ENCODE measurements around the gene CHST15. TPM values are rescaled to one million over a fixed set of nuclear protein-coding genes. Genes with fewer than 3 reads are reported as not detected.

Gene CHST15
- total and polyA plus RNA-seq, 2 experiments from 2014 or later, result 0.92 to 1.9 TPM

- no peak for TF ChIP-seq CTCF (IDR thresholded peaks at IDR 0.05; ENCODE audit: low read depth, low read length)
- Histone ChIP-seq H3K36me3 (no peaks in the 10 kb centered on the region), H3K9me3 (ENCODE audit: low read depth) (no peaks in the 10 kb centered on the region), H3K4me3 (no peak overlapping the region), H3K27ac (no peak overlapping the region), H3K27me3 (peaks cover 24% of the 10 kb centered on the region), H3K4me1 (ENCODE audit: low read depth) (no peaks in the 10 kb centered on the region)
- DNase-seq (ENCODE audit: low read depth in 1 of 2, low spot score in 1 of 2), result peak in 1 of 2 donors; percentile 98
These were observed 95.8 kb downstream of the CHST15 start for GRCh38 chr10:123997486-123998196.

- no peaks in the 10 kb centered on the region for H3K36me3 ChIP-seq
- TF ChIP-seq CTCF (IDR thresholded peaks at IDR 0.05; ENCODE audit: low read depth, low read length), result no peak
- DNase-seq (ENCODE audit: low read depth in 1 of 2, low spot score in 1 of 2), result no peak
- no peak overlapping the region for H3K4me3 ChIP-seq
- H3K9me3 ChIP-seq (ENCODE audit: low read depth), result no peaks in the 10 kb centered on the region
- H3K4me1 ChIP-seq (ENCODE audit: low read depth), result no peaks in the 10 kb centered on the region
- H3K27ac ChIP-seq, result no peak overlapping the region
- peaks cover 28% of the 10 kb centered on the region for H3K27me3 ChIP-seq
These were observed 96.4 kb downstream of the CHST15 start for GRCh38 chr10:123997013-123997412.

GRCh38 chr10:123996302-123996701, 97.1 kb downstream of the CHST15 start:
- TF ChIP-seq CTCF (IDR thresholded peaks at IDR 0.05; ENCODE audit: low read depth, low read length), result no peak
- no peak overlapping the region for H3K27ac ChIP-seq
- DNase-seq (ENCODE audit: low read depth in 1 of 2, low spot score in 1 of 2), result no peak

DNA sequence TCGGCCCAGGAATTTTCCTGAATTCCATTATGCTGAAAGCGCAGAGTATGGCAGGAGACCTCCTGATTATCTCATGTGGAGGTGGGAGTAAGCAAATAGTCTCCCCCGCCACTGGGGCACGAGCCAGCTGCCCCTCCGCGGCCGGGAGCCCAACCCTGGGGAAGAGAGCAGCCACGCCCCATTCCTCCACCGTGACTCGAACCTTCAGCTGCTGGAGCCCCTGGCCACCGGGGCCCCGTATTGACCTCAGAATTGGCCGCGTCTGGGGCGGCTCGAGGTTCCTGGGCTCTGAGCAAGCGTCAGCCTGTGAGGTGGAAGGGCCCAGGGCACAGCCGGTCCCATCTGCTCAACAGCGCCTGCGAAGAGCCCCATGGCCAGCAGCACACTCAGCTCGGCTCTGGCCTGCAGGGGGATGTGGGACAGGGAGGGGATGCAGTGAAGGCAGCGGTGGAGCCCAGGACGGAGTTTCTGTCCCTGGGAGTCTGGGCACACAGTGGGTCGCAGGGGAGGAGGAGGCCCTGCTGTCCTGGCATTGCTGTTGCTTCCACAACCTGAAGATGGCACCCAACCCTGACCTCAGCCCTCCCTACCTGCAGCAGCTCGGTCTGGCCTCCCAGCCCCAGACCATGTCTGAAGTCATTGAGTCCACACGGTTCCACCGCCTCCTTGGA, 97.8 kb downstream of the CHST15 start:
- no peak overlapping the region for H3K27ac ChIP-seq
- peak; percentile 49 for TF ChIP-seq CTCF (IDR thresholded peaks at IDR 0.05; ENCODE audit: low read depth, low read length)
- DNase-seq (ENCODE audit: low read depth in 1 of 2, low spot score in 1 of 2), result peak; percentile 53 to 87
- no peaks in the 10 kb centered on the region for H3K4me1 ChIP-seq (ENCODE audit: low read depth)
- no peaks in the 10 kb centered on the region for H3K36me3 ChIP-seq
- peaks cover 40% of the 10 kb centered on the region for H3K27me3 ChIP-seq
- H3K4me3 ChIP-seq, result no peak overlapping the region
- no peaks in the 10 kb centered on the region for H3K9me3 ChIP-seq (ENCODE audit: low read depth)

More at GRCh38 chr10:123996302-123996701, 97.1 kb downstream of the CHST15 start:
- peaks cover 33% of the 10 kb centered on the region for H3K27me3 ChIP-seq
- H3K4me1 ChIP-seq (ENCODE audit: low read depth), result no peaks in the 10 kb centered on the region
- H3K4me3 ChIP-seq, result no peak overlapping the region
- H3K36me3 ChIP-seq, result no peaks in the 10 kb centered on the region
- H3K9me3 ChIP-seq (ENCODE audit: low read depth), result no peaks in the 10 kb centered on the region

GRCh38 chr10:123995082-123995460, 98.3 kb downstream of the CHST15 start:
- no peak for TF ChIP-seq CTCF (IDR thresholded peaks at IDR 0.05; ENCODE audit: low read depth, low read length)
- Histone ChIP-seq H3K9me3 (ENCODE audit: low read depth) (no peaks in the 10 kb centered on the region), H3K27me3 (peaks cover 45% of the 10 kb centered on the region), H3K4me1 (ENCODE audit: low read depth) (no peaks in the 10 kb centered on the region), H3K27ac (no peak overlapping the region), H3K36me3 (no peaks in the 10 kb centered on the region), H3K4me3 (no peak overlapping the region)
- no peak for DNase-seq (ENCODE audit: low read depth in 1 of 2, low spot score in 1 of 2)
